ENCODE measurements around the gene LCMT2.

Gene LCMT2, protein sequence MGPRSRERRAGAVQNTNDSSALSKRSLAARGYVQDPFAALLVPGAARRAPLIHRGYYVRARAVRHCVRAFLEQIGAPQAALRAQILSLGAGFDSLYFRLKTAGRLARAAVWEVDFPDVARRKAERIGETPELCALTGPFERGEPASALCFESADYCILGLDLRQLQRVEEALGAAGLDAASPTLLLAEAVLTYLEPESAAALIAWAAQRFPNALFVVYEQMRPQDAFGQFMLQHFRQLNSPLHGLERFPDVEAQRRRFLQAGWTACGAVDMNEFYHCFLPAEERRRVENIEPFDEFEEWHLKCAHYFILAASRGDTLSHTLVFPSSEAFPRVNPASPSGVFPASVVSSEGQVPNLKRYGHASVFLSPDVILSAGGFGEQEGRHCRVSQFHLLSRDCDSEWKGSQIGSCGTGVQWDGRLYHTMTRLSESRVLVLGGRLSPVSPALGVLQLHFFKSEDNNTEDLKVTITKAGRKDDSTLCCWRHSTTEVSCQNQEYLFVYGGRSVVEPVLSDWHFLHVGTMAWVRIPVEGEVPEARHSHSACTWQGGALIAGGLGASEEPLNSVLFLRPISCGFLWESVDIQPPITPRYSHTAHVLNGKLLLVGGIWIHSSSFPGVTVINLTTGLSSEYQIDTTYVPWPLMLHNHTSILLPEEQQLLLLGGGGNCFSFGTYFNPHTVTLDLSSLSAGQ

DNA sequence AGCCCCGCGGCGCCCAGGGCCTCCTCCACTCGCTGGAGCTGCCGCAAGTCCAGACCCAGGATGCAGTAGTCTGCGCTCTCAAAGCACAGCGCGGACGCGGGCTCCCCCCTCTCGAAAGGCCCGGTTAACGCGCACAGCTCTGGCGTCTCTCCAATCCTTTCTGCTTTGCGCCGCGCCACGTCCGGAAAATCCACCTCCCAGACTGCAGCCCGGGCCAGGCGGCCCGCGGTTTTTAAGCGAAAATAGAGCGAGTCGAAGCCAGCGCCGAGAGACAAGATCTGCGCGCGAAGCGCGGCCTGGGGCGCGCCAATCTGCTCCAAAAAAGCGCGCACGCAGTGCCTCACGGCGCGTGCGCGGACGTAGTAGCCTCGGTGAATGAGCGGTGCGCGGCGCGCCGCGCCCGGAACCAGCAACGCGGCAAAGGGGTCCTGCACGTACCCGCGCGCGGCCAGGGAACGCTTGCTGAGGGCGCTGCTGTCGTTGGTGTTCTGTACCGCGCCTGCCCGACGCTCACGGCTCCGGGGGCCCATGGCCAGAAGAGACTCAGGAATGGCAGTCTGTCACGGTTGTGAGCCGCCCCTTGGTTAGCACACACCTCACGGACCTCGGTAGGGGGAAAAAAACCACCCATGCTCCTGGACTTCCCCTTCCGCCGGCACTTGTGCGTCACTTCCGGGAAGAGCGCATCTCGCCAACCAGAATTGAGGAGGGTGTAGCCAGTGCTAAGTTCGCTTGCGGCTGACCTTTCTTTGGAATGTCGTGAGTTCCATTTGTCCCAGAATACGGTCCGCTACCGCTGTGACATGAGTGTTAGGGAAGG is at the start of gene LCMT2:
Gene LCMT2 (minus strand): TSS at position 614 of the 820 bp plus-strand sequence. CDS start 84 bp downstream, at position 530.
- peak; percentile 48 for DNase-seq

GRCh38 chr15:43378601-43379000 is 48.2 kb upstream of the LCMT2 start:
- DNase-seq = no peak

DNA sequence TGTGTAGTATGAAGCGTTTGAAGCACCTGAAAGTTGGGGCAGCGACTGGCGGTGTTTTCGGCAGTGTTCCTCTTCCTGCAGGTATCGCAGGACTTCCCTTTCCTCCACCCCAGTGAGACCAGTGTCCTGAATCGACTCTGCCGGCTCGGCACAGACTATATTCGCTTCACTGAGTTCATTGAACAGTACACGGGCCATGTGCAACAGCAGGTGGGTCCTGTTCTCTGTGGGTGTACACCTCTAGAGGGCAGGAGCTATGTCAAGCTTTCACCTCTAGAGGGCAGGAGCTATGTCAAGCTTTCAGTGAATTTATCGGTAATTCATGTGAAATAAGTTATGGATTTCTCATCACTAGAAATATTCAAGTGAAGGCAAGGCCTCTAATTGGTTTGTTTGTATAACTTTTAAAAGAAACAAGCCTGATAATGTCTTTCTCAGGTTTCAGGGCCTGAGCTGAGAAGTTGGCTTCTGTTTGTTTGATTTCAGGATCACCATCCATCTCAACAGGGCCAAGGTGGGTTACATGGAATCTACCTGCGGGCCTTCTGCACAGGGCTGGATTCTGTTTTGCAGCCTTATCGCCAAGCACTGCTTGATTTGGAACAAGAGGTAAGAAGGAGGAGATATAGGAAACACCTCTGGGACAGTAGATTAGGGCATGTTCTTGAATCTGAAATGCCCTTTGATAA is 45.8 kb upstream of the LCMT2 start:
- no peak for DNase-seq

DNA sequence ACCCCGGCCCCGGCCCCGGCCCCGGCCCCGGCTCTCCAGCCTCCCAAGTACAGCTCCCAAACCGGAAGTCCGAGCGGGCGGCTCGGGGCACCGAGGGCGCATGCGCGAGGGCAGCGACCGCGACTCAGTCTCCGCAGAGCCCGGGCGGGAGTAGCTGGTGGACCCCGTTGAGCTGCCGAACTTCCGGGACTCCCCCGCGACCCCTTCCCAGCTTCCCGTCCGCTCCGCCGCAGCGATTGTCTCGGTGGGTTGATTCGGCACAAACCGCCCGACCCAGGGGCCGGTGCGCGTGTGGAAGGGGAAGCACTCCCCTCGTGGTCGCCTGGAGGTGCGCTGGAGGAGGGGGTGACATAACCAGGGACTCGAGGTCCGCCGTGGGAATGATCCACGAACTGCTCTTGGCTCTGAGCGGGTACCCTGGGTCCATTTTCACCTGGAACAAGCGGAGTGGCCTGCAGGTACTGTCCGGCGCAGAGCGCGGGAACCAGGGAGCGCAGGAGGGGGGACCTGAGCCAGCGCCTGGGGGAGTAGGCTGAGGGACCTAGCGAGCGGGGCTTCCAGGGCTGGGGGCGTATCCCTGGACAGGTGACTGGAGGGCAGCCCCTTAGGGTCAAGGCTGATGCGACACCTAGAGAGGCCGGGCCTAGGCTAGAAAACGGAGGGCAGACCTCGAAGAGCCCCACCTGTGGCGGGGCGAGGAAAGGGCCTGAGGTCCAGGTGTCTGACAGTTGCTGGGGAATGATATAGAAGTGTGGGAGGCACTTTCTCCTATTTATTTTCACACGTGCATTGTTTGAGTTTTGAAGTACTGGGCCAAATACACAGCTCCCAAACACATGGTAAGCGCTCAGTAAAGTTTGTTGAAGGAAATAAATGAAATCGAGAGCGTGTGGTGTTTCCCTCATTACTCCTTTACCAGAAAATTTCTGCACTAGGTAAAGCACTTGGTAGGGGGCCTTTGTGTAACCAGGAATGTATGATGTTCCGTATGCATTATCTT is 40.9 kb upstream of the LCMT2 start, which contains the start of the genes TUBGCP4 and ZSCAN29:
Gene TUBGCP4 (plus strand): TSS at position 127 of the 1,000 bp plus-strand sequence. CDS start 254 bp downstream, at position 381.
Gene ZSCAN29 (minus strand): TSS at position 69 of the 1,000 bp plus-strand sequence. CDS start 1,130 bp downstream, outside the sequence.
- peak; percentile 70 for DNase-seq

DNA sequence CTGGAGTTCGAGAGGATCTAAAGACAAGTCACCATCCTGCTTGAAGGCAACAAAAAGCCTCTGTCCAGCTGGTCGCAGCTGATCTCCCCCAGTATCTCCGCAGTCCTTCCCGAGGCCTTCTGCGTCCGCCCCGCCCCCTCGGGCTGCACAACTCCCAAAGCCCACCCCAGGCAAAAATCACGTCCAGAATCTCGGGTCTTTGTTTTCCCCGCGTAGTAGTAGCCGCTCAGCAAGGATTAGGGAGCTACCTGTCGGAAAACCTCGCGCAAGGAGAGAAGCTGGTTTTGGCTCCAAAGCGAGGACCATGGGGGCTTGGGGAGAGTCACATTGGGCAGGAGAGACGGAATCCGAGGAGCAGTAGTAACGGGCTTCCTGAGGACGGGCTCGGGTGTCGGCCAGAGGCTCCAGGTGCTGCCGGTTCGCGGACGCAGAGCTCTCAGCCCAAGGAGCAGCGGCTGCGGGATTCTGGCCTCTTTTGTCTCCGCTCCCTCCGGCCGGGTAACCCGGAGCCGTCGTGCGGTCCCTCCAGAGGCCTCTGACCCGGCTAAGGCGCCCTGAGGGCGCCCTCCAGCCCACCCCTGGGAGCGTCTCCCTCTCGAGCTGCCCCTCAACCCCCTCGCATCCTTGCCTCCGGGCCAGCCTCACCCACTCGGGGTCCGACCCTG is 40.1 kb upstream of the LCMT2 start:
- DNase-seq = no peak

DNA sequence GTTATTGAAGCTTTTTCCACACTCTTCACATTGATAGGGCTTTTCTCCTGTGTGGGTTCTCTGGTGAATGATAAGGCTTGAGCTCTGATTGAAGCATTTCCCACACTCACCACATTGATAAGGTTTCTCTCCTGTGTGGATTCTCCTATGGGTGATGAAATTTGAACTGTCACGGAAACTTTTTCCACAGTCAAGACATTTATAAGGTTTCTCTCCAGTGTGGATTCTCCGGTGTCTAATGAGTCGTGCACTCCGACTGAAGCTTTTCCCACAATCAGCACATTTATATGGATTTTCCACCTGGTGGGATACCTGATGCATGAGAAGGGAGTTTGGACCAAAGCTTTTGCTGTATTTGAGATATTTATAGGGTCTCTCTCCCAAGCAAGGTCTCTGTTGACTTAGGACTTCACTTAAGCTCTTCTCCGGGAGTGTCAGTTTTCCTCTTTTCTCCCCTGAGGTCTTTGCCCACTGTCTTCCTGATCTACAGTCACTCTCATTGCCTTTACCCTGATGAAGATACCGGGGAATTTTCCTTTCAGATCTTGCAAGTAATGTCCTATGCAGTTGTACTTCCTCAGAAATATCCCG is 31.0 kb upstream of the LCMT2 start:
- DNase-seq = no peak

DNA sequence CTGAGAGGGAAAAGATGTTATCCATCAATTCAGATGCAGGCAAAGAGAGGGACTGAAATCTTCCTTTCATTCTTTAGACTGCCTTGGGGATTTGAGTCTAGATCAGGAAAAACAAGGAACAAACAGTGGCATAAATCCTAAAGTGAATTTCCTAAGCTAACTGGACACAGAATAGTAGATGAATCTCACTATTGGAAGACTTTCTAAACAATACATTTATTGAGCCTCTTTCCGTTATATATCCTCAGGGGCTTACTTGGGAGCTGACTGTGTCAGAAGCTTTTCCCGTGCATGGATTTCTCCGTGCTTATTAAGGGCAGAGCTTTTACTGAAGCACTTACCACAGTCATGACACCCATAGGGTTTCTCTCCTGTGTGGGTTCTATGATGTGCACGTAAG is 30.4 kb upstream of the LCMT2 start:
- no peak for DNase-seq

- DNase-seq = no peak
These were observed 22.5 kb upstream of the LCMT2 start for GRCh38 chr15:43352693-43353382.

GRCh38 chr15:43347114-43347513 is 16.7 kb upstream of the LCMT2 start:
- no peak for DNase-seq

DNA sequence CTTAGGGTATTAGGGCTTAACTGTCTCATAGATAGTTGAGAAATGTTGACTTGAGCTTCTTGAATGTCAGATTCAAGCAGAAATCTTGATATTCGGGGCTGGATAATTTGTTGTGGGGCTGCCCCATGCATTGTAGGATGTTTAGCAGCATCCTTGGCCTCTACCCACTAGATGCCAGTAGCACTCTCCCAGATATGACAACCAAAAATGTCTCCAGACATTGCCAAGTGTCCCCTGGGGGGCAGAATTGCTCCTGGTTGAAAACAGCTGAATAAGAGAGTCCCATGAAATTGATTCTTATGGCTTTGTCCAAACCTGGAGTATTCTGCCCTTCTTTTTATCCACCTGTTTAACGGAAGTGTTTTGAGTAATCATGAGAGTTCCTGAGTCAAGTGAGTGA is 15.9 kb upstream of the LCMT2 start:
- no peak for DNase-seq

GRCh38 chr15:43330780-43331087 is 361 bp upstream of the LCMT2 start:
- no peak for DNase-seq

GRCh38 chr15:43329217-43329959 is 985 bp downstream of the LCMT2 start:
- no peak for DNase-seq

GRCh38 chr15:43325039-43325684 is 5.2 kb downstream of the LCMT2 start:
- DNase-seq = no peak

DNA sequence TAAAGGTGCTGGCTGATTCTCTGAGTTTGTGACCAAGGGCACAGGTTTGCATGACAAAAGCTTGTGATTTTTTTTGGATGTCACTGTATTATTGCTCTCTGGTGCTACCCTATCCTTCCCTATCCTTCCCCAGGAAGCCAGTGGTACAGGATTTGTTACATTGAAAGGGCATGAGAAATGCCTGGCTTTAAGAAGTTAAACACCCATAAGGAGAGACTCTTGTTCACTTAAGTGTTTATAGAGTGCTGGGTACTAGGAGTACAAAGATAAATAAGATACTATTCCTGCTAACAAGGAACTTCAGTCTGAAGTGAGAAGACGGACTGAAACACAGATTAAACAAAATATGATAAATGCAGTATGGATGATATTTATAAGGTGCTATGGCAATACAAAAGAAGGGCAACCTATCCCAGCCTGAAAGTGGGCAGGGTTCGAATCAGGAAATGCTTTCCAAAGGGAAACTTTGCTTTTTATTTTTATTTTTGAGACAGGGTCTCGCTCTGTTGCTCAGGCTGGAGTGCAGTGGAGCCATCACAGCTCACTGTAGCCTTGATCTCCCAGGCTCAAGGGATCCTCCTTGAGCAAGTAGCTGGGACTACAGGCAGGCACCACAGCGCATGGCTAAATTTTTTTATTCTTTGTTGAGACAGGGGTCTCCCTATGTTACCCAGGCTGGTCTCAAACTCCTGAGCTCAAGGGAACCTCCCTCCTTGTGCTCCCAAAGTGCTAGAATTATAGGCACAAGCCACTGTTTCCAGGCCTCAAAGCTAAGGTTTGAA is 11.2 kb downstream of the LCMT2 start:
- no peak for DNase-seq

GRCh38 chr15:43317566-43318184 is 12.7 kb downstream of the LCMT2 start:
- no peak for DNase-seq

DNA sequence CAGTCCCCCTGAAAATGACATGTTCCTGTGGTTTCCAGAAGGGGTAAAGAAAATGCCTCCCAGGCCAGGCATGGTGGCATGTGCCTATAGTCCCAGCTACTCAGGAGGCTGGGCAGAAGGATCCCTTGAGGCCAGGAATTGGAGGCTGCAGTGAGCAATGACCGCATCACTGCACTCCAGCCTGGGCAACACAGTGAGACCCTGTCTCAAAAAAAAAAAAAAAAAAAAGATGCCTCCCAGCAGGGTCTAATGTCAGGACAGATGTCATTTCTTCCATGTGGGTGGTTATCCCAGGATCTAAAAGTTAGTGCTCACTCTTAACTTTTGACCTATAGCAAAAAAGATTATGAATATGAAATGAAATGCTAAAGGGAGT is 13.4 kb downstream of the LCMT2 start:
- DNase-seq = no peak
